DOHH2 (cell line): ENCODE results near the gene ATF7IP.

ENCODE experiments used
- CTCF ChIP-seq: fragments of 200-600 bp; sonication (generic); IDR thresholded peaks from one replicate; pipeline ENCODE4 v1.5.1; 2014; ENCODE audit warnings: antibody characterized with exemption, mild to moderate bottlenecking, low read depth, low read length; ENCODE audit not compliant: poor library complexity, severe bottlenecking
- EZH2phosphoT487 ChIP-seq: fragments of 200-600 bp; sonication (generic); IDR thresholded peaks from 2 replicates; pipeline ENCODE4 v1.6.1; 2017; ENCODE audit warnings: borderline replicate concordance, mild to moderate bottlenecking, antibody characterized with exemption, low read length, moderate library complexity, mixed read lengths

- TF ChIP-seq CTCF: no peak
- no peak for TF ChIP-seq EZH2phosphoT487
These were observed 115.7 kb downstream of the ATF7IP start for GRCh38 chr12:14481201-14481600.
